MCF 10A (cell line): ENCODE data around the gene ANXA4. TPM values are rescaled to one million over a fixed set of nuclear protein-coding genes. Genes with fewer than 3 reads are reported as not detected.

Experiments used
- total RNA-seq: library from RNA; stranded (reverse); gene quantifications from 2 replicates; pipeline ENCODE4 v1.2.3, GENCODE V29; 2022

Gene ANXA4
- total RNA-seq, 1 experiment from 2014 or later = 82.9 TPM

Other genes starting within 250 kb of the ANXA4 start
- gene AAK1, start 98.4 kb upstream of the ANXA4 start, total RNA-seq = 75.8 and 108 TPM in 2 replicates
- gene GMCL1, start 87.5 kb downstream of the ANXA4 start, total RNA-seq = 13.2 and 13.6 TPM in 2 replicates
- 68.9 and 81.0 TPM in 2 replicates for gene SNRNP27, start 151.8 kb downstream of the ANXA4 start, total RNA-seq
- gene MXD1, start 173.0 kb downstream of the ANXA4 start, total RNA-seq = 63.6 and 71.8 TPM in 2 replicates
- gene ASPRV1, start 219.5 kb downstream of the ANXA4 start, total RNA-seq = 0.20 and 0.23 TPM in 2 replicates